Activated CD8-positive, alpha-beta memory T cell treated with anti-CD3 and anti-CD28 coated beads, Interleukin-2, amount 50 U/mL, for 1 hour (primary cell): ENCODE measurements around the gene RSPO1.

Experiments used
- DNase-seq: peaks from one replicate; pipeline ENCODE4 v3.0.0-alpha.2; 2020; ENCODE audit errors: extremely low read depth

The RSPO1 gene

GRCh38 chr1:37656881-37657280 is 22.2 kb upstream of the RSPO1 start:
- no peak for DNase-seq

GRCh38 chr1:37656026-37656425 is 21.3 kb upstream of the RSPO1 start:
- DNase-seq, result no peak

- no peak for DNase-seq
Observed at GRCh38 chr1:37655274-37655673, 20.6 kb upstream of the RSPO1 start.

- DNase-seq, result no peak
Observed at GRCh38 chr1:37653906-37654305, 19.2 kb upstream of the RSPO1 start.

- no peak for DNase-seq
Observed at GRCh38 chr1:37652976-37653375, 18.3 kb upstream of the RSPO1 start.

- DNase-seq, result no peak
Observed at GRCh38 chr1:37651803-37652202, 17.1 kb upstream of the RSPO1 start.

- DNase-seq, result no peak
Observed at GRCh38 chr1:37650721-37651120, 16.0 kb upstream of the RSPO1 start.

GRCh38 chr1:37650173-37650572 is 15.5 kb upstream of the RSPO1 start:
- DNase-seq, result no peak

GRCh38 chr1:37647281-37647680 is 12.6 kb upstream of the RSPO1 start:
- no peak for DNase-seq

GRCh38 chr1:37641059-37641458 is 6.4 kb upstream of the RSPO1 start:
- no peak for DNase-seq

GRCh38 chr1:37636435-37636834 is 1.7 kb upstream of the RSPO1 start:
- no peak for DNase-seq

- no peak for DNase-seq
Observed at GRCh38 chr1:37634992-37635902, 555 bp upstream of the RSPO1 start.

GRCh38 chr1:37633938-37634243 is 801 bp downstream of the RSPO1 start:
- no peak for DNase-seq

GRCh38 chr1:37633040-37633937 is 1.4 kb downstream of the RSPO1 start:
- no peak for DNase-seq

GRCh38 chr1:37631036-37631435 is 3.7 kb downstream of the RSPO1 start:
- no peak for DNase-seq

- DNase-seq, result no peak
Observed at GRCh38 chr1:37630426-37631028, 4.2 kb downstream of the RSPO1 start.

GRCh38 chr1:37629726-37630425 is 4.8 kb downstream of the RSPO1 start:
- DNase-seq, result no peak

GRCh38 chr1:37629008-37629407 is 5.7 kb downstream of the RSPO1 start:
- no peak for DNase-seq

- no peak for DNase-seq
Observed at GRCh38 chr1:37628026-37628556, 6.6 kb downstream of the RSPO1 start.

- no peak for DNase-seq
Observed at GRCh38 chr1:37622131-37622530, 12.6 kb downstream of the RSPO1 start.

GRCh38 chr1:37621326-37621870 is 13.3 kb downstream of the RSPO1 start:
- no peak for DNase-seq
